Common myeloid progenitor, CD34-positive (primary cell): Measurements from ENCODE around the gene MMD.
"Not testable (repeated sequence)": the region's sequence is repeated elsewhere in the genome, so short reads cannot be mapped to it uniquely, and the experiment has no call there.

Source experiments
- CTCF ChIA-PET: fragments of 350-600 bp; sonication (Branson Sonifier 250); formaldehyde crosslinking; loops from one replicate; lab custom pipeline; 2021; ENCODE audit warnings: antibody characterized with exemption; lab: Charles Lee
- POLR2A ChIA-PET: fragments of 350-600 bp; sonication (Branson Sonifier 250); formaldehyde crosslinking; loops from one replicate; lab custom pipeline; 2021; ENCODE audit warnings: antibody characterized with exemption; lab: Charles Lee
- DNase-seq, 3 donors: peaks; one replicate each; pipeline versions ENCODE4 v3.0.0 to v3.0.0-alpha.2; 2013
- H3K27ac ChIP-seq, 2 experiments: 1 replicate in 1 of 2; 2 replicates in 1 of 2; pipeline ENCODE4 v1.7.0; 2013; ENCODE audit warnings: inconsistent platforms in 2 of 2, low read length in 2 of 2, mild to moderate bottlenecking in 2 of 2, low read depth in 1 of 2, moderate library complexity in 1 of 2; ENCODE audit not compliant: severe bottlenecking in 2 of 2, insufficient read depth in 1 of 2, poor library complexity in 1 of 2
- H3K27me3 ChIP-seq, 5 experiments: replicated peaks in 2 of 5; 1 replicate in 3 of 5; 2 replicates in 2 of 5; pipeline versions ENCODE4 v1.6.1 to v1.7.0; 2013; ENCODE audit warnings: low read length in 4 of 5, mild to moderate bottlenecking in 2 of 5, moderate library complexity in 2 of 5, inconsistent platforms in 1 of 5; ENCODE audit not compliant: insufficient read depth in 5 of 5, control insufficient read depth in 4 of 5
- H3K36me3 ChIP-seq, 4 experiments: 1 replicate in 2 of 4; 2 replicates in 2 of 4; pipeline versions ENCODE4 v1.6.1 to v1.7.0; 2013; ENCODE audit warnings: low read length in 3 of 4, control low read depth in 1 of 4, mild to moderate bottlenecking in 1 of 4; ENCODE audit not compliant: control insufficient read depth in 4 of 4, insufficient read depth in 4 of 4
- H3K4me1 ChIP-seq, 4 experiments: 1 replicate in 3 of 4; 2 replicates in 1 of 4; pipeline versions ENCODE4 v1.6.1 to v1.7.1; 2013; ENCODE audit warnings: low read length in 3 of 4, mild to moderate bottlenecking in 3 of 4, control low read depth in 1 of 4, inconsistent platforms in 1 of 4, moderate library complexity in 1 of 4; ENCODE audit not compliant: control insufficient read depth in 4 of 4, insufficient read depth in 4 of 4; ENCODE audit errors: control extremely low read depth in 1 of 4
- H3K4me3 ChIP-seq, 7 experiments: 1 replicate in 4 of 7; 2 replicates in 3 of 7; pipeline versions ENCODE4 v1.5.1 to v1.7.0; 2013; ENCODE audit warnings: mild to moderate bottlenecking in 7 of 7, low read length in 6 of 7, moderate library complexity in 6 of 7, inconsistent platforms in 2 of 7, low read depth in 2 of 7, control low read depth in 1 of 7; ENCODE audit not compliant: insufficient read depth in 4 of 7, control insufficient read depth in 1 of 7; ENCODE audit errors: extremely low read depth in 1 of 7
- H3K9me3 ChIP-seq, 5 experiments: 1 replicate in 4 of 5; 2 replicates in 1 of 5; pipeline versions ENCODE4 v1.6.1 to v1.7.1; 2013; ENCODE audit warnings: low read length in 4 of 5, mild to moderate bottlenecking in 2 of 5, inconsistent platforms in 1 of 5, low read depth in 1 of 5, moderate library complexity in 1 of 5; ENCODE audit not compliant: control insufficient read depth in 4 of 5, insufficient read depth in 2 of 5; ENCODE audit errors: control extremely low read depth in 1 of 5
- WGBS: methylation state at CpG from one replicate; pipeline ENCODE4 v1.1.5; 2013; ENCODE audit not compliant: insufficient coverage; 5-methylcytosine and 5-hydroxymethylcytosine counted together

Gene MMD

DNA sequence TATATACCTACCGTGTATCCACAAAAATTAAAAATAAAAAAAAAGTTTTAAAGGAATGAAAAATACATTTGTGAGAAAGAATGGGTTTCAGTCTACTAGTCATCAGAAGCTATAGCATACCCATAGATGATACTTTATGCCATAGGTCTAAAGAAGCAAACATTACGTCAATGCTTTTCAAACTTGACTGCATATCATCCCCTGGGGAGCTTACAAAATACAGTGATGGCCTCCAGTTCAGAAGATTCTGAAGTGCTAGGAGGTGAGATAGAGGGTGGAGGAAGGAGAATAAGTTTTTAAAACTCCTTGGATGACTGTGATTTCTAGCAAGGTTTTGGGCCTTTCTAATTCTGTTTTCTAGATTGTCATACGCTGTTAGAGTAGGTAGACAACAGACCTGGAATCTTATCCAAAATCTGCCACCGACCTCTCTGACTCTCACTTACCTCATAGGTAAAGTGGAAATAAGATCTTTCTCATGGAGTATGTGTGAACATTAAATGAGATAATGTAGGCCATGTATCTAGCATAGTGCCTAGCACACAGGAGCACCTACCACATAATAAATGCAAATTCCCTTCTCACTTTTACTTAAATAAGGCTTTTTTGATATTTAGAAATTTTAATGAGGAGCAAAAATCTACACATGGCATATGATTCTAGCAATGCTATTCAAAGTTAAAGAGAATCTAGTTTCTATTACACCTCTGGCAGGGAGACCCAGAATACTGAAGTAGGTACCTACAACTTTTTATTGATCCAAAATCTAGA lies 12.4 kb downstream of the MMD start:
- Histone ChIP-seq H3K36me3 (peaks cover 27 to 67% (median 50%) of the 10 kb centered on the region in 4 experiments), H3K4me3 (no peak overlapping the region), H3K27me3 (no peaks in the 10 kb centered on the region), H3K4me1 (no peaks in the 10 kb centered on the region), H3K27ac (no peak overlapping the region), H3K9me3 (no peaks in the 10 kb centered on the region)
- 88% methylated on average over 1 of the region's 4 CpGs for WGBS
- ChIA-PET POLR2A (no interaction called here), CTCF (no interaction called here)
- DNase-seq = no peak

DNA sequence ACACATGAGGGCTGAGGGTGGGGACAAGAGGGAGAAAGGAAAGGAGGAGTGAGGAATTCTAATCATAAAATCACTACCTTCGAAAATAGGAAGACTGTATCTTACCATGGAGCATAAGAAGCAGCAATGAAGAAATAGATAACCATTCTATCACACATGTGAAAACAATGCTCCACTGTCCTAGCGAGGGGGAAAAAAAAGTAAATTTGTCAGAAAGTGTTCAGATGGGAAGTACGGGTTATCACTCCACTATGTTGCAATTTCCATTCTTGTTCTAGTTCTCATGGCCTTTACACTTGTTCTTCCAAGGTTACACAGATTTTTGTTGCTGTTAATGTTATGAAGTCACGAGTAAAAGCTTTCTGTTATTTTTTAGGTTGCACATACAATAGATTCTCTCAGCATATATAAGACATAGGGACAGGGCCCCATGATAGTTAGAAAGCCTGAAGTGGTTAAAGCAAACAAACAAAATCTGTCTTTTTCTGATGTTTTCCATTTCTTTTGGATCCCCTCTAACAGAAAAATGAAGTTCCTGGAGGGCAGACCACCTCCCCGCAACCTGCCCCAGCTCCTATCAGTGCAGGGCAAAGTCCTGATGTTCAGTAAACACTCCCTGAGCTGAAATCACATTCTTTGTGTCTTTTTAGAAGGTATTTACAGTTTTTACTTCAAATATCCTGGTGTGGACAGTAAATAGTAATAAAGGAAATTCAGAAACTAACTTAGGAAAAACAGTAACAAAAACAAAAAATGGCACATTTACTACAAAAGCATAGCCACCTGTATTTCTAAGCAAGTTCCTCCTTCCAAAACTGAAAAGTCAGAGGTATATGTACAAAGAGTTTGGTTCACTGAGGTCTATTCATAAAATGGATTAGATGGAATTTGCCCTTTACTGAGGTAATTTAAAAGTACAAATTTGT lies 13.7 kb downstream of the MMD start:
- peaks cover 27 to 71% (median 46%) of the 10 kb centered on the region in 4 experiments for H3K36me3 ChIP-seq

DNA sequence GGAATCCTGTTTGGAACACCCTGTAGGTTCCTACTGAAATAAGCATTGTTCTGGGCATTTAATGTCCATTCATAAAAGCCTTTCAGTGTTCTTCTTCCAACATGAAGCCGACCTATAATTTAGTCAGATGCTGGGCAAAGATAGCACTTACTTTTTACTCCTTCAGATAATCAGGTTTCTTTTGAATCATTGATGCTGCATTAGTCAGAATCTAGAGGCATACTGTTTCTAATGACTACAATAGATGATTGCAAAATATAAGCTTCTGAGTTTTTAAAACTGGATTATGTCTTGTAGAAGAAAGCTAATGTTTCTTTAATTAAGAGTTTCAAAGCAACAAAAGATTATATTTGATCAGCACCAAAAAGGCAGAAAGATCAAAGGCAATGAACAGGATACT lies 16.0 kb downstream of the MMD start:
- no peaks in the 10 kb centered on the region for H3K9me3 ChIP-seq
- POLR2A ChIA-PET = no interaction called here
- H3K4me3 ChIP-seq = no peak overlapping the region
- no peak for DNase-seq
- H3K36me3 ChIP-seq = peaks cover 23 to 68% (median 42%) of the 10 kb centered on the region in 4 experiments
- no peak overlapping the region for H3K27ac ChIP-seq
- WGBS = no CpG with 5 or more reads among the region's 1 CpG
- H3K27me3 ChIP-seq = no peaks in the 10 kb centered on the region
- CTCF ChIA-PET = no interaction called here
- H3K4me1 ChIP-seq = no peaks in the 10 kb centered on the region

More for the DNA sequence above, 13.7 kb downstream of the MMD start:
- WGBS = no CpG with 5 or more reads among the region's 5 CpGs
- H3K27me3 ChIP-seq = no peaks in the 10 kb centered on the region
- no peak for DNase-seq
- CTCF ChIA-PET = no interaction called here
- POLR2A ChIA-PET = no interaction called here
- H3K9me3 ChIP-seq = no peaks in the 10 kb centered on the region
- H3K4me1 ChIP-seq = no peaks in the 10 kb centered on the region
- H3K27ac ChIP-seq = no peak overlapping the region
- H3K4me3 ChIP-seq = no peak overlapping the region

DNA sequence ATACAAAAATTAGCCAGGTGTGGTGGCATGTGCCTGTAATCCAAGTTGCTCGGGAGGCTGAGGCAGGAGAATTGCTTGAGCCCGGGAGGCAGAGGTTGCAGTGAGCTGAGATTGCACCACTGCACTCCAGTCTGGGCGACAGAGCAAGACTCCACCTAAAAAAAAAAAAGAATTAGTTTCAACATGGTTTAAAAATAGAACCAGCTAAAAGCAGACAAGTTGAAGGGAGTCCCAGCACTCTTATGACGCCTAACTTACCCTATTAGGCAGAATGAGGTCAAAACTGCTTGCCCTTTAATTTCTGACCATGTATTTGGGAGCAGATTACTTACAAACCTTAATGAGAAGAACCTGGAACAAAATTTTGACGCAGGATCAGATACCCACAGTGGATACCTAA lies 17.4 kb downstream of the MMD start:
- H3K27ac ChIP-seq, CTCF ChIA-PET, H3K27me3 ChIP-seq, H3K4me1 ChIP-seq, H3K4me3 ChIP-seq, H3K9me3 ChIP-seq, DNase-seq: not testable (repeated sequence)
- POLR2A ChIA-PET = interaction anchor here (0.6 kb wide), 1 partner anchor 29 kb away, joined by 3 read pairs; no protein-coding TSS in a partner anchor
- peaks cover 16 to 59% (median 38%) of the 10 kb centered on the region in 4 experiments for H3K36me3 ChIP-seq
- 100% methylated on average over 2 of the region's 5 CpGs for WGBS

DNA sequence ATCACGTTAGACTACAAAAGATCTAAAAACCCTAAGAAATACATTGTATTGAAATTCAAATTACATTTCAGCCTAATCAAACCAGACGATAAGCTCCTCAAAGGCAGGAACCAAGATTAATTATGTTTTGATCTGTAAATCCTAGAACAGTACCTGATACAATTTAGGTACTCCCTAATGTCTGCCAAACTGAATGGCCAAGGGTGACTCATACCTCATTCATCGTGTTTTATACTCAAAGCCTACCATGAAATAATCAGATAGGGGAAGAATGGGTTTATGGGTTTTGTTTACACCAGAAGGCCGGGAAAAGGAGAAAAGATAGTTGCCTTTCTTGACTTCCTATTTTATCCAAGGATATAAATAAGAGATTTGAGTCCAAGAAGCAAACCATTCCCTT lies 19.3 kb downstream of the MMD start:
- Histone ChIP-seq H3K9me3 (no peaks in the 10 kb centered on the region), H3K4me1 (no peaks in the 10 kb centered on the region), H3K27me3 (no peaks in the 10 kb centered on the region), H3K4me3 (no peak overlapping the region), H3K27ac (no peak overlapping the region), H3K36me3 (peaks cover 10 to 52% (median 38%) of the 10 kb centered on the region in 4 experiments)
- ChIA-PET CTCF (no interaction called here), POLR2A (no interaction called here)
- DNase-seq = no peak
- no CpG with 5 or more reads among the region's 4 CpGs for WGBS

DNA sequence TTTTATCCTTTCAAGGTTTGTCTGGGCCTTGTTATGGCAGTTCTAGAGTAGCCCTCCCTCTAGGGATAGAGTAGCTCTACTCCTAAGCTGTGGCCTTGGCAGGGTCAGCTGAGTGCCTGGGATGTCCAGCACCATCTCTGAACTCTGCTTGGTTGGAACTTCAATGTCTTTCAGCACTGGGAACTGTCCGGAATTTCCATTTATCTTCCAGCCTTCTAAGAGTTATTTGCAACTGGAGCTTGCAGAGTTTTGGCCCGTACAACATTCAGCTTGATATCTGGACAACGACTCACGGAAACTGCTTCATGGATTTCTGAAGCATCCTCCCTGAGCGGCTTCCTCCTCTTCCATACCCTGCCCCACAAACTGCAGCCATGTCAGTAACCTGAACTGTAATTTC lies 22.9 kb downstream of the MMD start:
- ChIA-PET CTCF (interaction anchor here (1.2 kb wide), 1 partner anchor 51 kb away, joined by 4 read pairs; no protein-coding TSS in a partner anchor), POLR2A (no interaction called here)
- no peaks in the 10 kb centered on the region for H3K27me3 ChIP-seq

More for the DNA sequence above, 22.9 kb downstream of the MMD start:
- no peak for DNase-seq
- Histone ChIP-seq H3K4me3 (no peak overlapping the region), H3K36me3 (peaks cover 10 to 52% (median 29%) of the 10 kb centered on the region in 4 experiments), H3K9me3 (no peaks in the 10 kb centered on the region), H3K4me1 (peaks cover 0 to 10% (median 0%) of the 10 kb centered on the region in 4 experiments), H3K27ac (no peak overlapping the region)
- WGBS = 100% methylated on average over 5 of the region's 5 CpGs
